Neuronal stem cell (in vitro differentiated cells): Measurements from ENCODE around the gene ACAA1.

Experiments
- DNase-seq: peaks from one replicate; pipeline ENCODE4 v3.0.0-alpha.2; 2013; ENCODE audit warnings: low spot score
- H2AFZ ChIP-seq: one replicate; pipeline ENCODE4 v1.6.1; 2013; ENCODE audit warnings: mild to moderate bottlenecking, low read length, inconsistent platforms
- H2AK5ac ChIP-seq: 2 replicates; pipeline ENCODE4 v1.6.1; 2013; ENCODE audit warnings: low read depth, mild to moderate bottlenecking, inconsistent platforms, low read length, moderate library complexity, mixed read lengths
- H2BK120ac ChIP-seq: 2 replicates; pipeline ENCODE4 v1.6.1; 2013; ENCODE audit warnings: low read depth, mild to moderate bottlenecking, inconsistent platforms, low read length, moderate library complexity, mixed read lengths
- H2BK12ac ChIP-seq: one replicate; pipeline ENCODE4 v1.6.1; 2013; ENCODE audit warnings: low read length, inconsistent platforms
- H2BK15ac ChIP-seq: 2 replicates; pipeline ENCODE4 v1.6.1; 2013; ENCODE audit warnings: mild to moderate bottlenecking, low read length, inconsistent platforms, mixed read lengths
- H2BK5ac ChIP-seq: one replicate; pipeline ENCODE4 v1.6.1; 2013; ENCODE audit warnings: inconsistent platforms, mild to moderate bottlenecking, low read length, moderate library complexity
- H3K14ac ChIP-seq: one replicate; pipeline ENCODE4 v1.6.1; 2013; ENCODE audit warnings: low read length, inconsistent platforms
- H3K18ac ChIP-seq: 2 replicates; pipeline ENCODE4 v1.6.1; 2013; ENCODE audit warnings: low read length, inconsistent platforms
- H3K23ac ChIP-seq: 2 replicates; pipeline ENCODE4 v1.6.1; 2013; ENCODE audit warnings: low read depth, mild to moderate bottlenecking, mixed read lengths, low read length, inconsistent platforms; ENCODE audit not compliant: poor library complexity
- H3K27ac ChIP-seq: replicated peaks from 3 replicates; pipeline ENCODE4 v1.5.1; 2013; ENCODE audit warnings: low read length, inconsistent platforms
- H3K27me3 ChIP-seq, 3 experiments: 2 replicates each; pipeline ENCODE4 v1.6.1; 2013; ENCODE audit warnings: low read length in 3 of 3, mild to moderate bottlenecking in 2 of 3, inconsistent platforms in 1 of 3, low read depth in 1 of 3, mixed read lengths in 1 of 3, moderate library complexity in 1 of 3; ENCODE audit not compliant: control insufficient read depth in 3 of 3, insufficient read depth in 3 of 3
- H3K36me3 ChIP-seq, 2 donors: replicated peaks in 1 of 2; 2 replicates each; pipeline ENCODE4 v1.6.1; 2013; ENCODE audit warnings: low read length in 2 of 2; ENCODE audit not compliant: control insufficient read depth in 2 of 2, insufficient read depth in 2 of 2
- H3K4ac ChIP-seq: 2 replicates; pipeline ENCODE4 v1.6.1; 2013; ENCODE audit warnings: inconsistent platforms, mild to moderate bottlenecking, low read length, moderate library complexity
- H3K4me1 ChIP-seq, 2 donors: 1 replicate in 1 of 2; 2 replicates in 1 of 2; pipeline ENCODE4 v1.6.1; 2013; ENCODE audit warnings: low read length in 2 of 2, low read depth in 1 of 2; ENCODE audit not compliant: control insufficient read depth in 2 of 2, insufficient read depth in 1 of 2
- H3K4me2 ChIP-seq: one replicate; pipeline ENCODE4 v1.6.1; 2013; ENCODE audit warnings: mild to moderate bottlenecking, low read length, inconsistent platforms; ENCODE audit not compliant: insufficient read depth, poor library complexity, severe bottlenecking
- H3K4me3 ChIP-seq, 2 donors: 2 replicates each; pipeline ENCODE4 v1.5.1; 2013; ENCODE audit warnings: low read length in 2 of 2, mild to moderate bottlenecking in 2 of 2, inconsistent platforms in 1 of 2, moderate library complexity in 1 of 2
- H3K79me1 ChIP-seq: one replicate; pipeline ENCODE4 v1.6.1; 2013; ENCODE audit warnings: low read depth, mild to moderate bottlenecking, inconsistent platforms, low read length, moderate library complexity
- H3K9ac ChIP-seq: one replicate; pipeline ENCODE4 v1.6.1; 2013; ENCODE audit warnings: mild to moderate bottlenecking, low read depth, low read length, inconsistent platforms; ENCODE audit not compliant: poor library complexity
- H3K9me3 ChIP-seq, 2 donors: replicated peaks in 1 of 2; 2 replicates each; pipeline versions ENCODE3 to v1.6.1; 2013; ENCODE audit warnings: low read length in 2 of 2, mild to moderate bottlenecking in 2 of 2, inconsistent platforms in 1 of 2, low read depth in 1 of 2, mixed read lengths in 1 of 2, moderate library complexity in 1 of 2; ENCODE audit not compliant: control insufficient read depth in 2 of 2, insufficient read depth in 1 of 2
- H4K8ac ChIP-seq: one replicate; pipeline ENCODE4 v1.6.1; 2013; ENCODE audit warnings: low read depth, mild to moderate bottlenecking, inconsistent platforms, low read length, moderate library complexity
- H4K91ac ChIP-seq: one replicate; pipeline ENCODE4 v1.6.1; 2013; ENCODE audit warnings: low read length, low read depth, mild to moderate bottlenecking, inconsistent platforms; ENCODE audit not compliant: poor library complexity
- WGBS, 2 donors: extraction: QIAGEN DNeasy Blood & Tissue Kit; methylation state at CpG; one replicate each; pipeline ENCODE4 v1.1.7; 2013; ENCODE audit warnings: missing lambda C conversion rate in 2 of 2, mixed read lengths in 1 of 2; ENCODE audit not compliant: insufficient read length in 2 of 2, insufficient replicate concordance in 1 of 2; ENCODE audit errors: extremely low coverage in 2 of 2; 5-methylcytosine and 5-hydroxymethylcytosine counted together

Gene ACAA1

DNA sequence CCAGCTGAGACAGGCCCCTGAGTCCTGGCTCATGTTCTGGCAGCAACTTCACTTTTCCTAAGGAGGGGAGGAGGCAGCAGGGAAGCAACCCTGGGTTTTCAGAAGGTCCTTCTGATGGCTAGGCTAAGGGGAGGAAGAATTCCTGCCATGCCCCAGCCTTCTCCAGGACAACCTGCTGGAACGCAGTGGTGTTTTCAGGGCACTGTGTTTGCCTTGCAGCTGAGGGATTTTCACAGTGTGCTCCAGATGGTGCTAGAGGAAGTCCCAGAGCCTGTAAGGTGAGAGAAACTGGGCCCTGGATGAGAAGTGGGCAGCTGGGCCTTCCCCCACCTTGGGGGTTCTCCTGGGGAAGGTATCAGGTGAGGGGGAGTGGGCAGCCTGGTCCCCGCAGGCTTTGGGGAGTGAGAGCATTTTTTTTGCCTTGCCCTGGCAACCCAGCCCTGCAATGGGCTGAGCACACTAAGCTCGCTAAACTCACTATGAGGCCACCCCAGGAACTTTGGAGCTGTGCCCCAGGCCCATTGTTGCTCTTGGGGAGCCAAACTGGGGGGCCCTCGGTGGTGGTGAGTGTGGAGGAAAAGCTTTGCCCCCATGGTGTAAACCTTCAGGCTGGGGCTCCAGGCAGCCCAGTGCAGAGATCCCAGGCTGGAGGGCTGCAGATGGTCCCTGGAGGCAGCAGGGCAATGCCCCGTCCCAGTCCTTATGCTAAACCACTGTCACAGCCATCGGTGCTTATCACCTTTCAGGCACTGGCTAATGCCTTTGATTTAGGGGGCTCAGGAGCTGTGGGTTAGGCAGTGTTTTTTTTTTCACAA, 41.1 kb downstream of the ACAA1 start:
- Histone ChIP-seq H4K91ac (peak overlapping the region; percentile 39), H4K8ac (no peak overlapping the region), H3K14ac (no peak overlapping the region), H3K9me3 (no peaks in the 10 kb centered on the region), H3K79me1 (no peaks in the 10 kb centered on the region), H2AK5ac (no peak overlapping the region), H3K4me3 (no peak overlapping the region), H2BK120ac (peak overlapping the region; percentile 49), H3K27ac (no peak overlapping the region), H3K18ac (peak overlapping the region; percentile 40), H3K27me3 (peaks cover 0 to 4% (median 0%) of the 10 kb centered on the region in 3 experiments), H3K4me2 (no peak overlapping the region), H3K36me3 (no peaks in the 10 kb centered on the region), H3K23ac (no peak overlapping the region), H2AFZ (peak overlapping the region; percentile 13), H3K4ac (no peak overlapping the region), H3K4me1 (peaks cover 15 to 17% of the 10 kb centered on the region in 2 donors), H3K9ac (no peak overlapping the region), H2BK12ac (no peak overlapping the region), H2BK15ac (peak overlapping the region; percentile 87), H2BK5ac (no peak overlapping the region)
- no CpG with 5 or more reads among the region's 6 CpGs for WGBS, 2 donors
- no peak for DNase-seq

DNA sequence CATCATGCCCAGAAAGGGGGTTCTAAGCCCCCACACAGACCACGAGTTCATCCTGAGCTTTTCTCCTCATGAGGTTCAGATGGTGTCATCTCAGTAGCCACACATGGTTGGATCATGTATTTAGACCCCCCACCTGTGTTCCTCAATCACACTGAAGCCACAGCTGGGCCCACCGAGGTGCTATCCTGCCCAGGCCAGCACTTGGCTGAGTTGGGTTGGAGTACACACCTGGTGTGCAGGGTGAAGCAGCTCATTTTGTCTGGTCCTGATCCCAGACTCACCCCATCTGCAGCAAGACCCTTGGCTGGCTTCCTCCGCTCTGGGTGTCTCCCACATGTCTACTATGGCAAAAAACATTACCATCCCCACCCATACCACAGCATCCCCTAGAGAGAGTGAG, 41.9 kb downstream of the ACAA1 start:
- H3K18ac ChIP-seq, result peak overlapping the region; percentile 13
- H3K23ac ChIP-seq, result no peak overlapping the region
- H3K4me3 ChIP-seq, result no peak overlapping the region
- no peak overlapping the region for H2BK5ac ChIP-seq
- peaks cover 0 to 11% (median 0%) of the 10 kb centered on the region in 3 experiments for H3K27me3 ChIP-seq
- H3K27ac ChIP-seq, result no peak overlapping the region
- no peaks in the 10 kb centered on the region for H3K79me1 ChIP-seq
- H3K4me2 ChIP-seq, result no peak overlapping the region
- H3K4ac ChIP-seq, result no peak overlapping the region
- no peak overlapping the region for H2BK120ac ChIP-seq
- DNase-seq, result no peak
- H4K8ac ChIP-seq, result no peak overlapping the region
- H3K4me1 ChIP-seq, result peaks cover 13 to 14% of the 10 kb centered on the region in 2 donors
- H4K91ac ChIP-seq, result no peak overlapping the region
- H3K14ac ChIP-seq, result no peak overlapping the region
- H3K9me3 ChIP-seq, result no peaks in the 10 kb centered on the region
- no peak overlapping the region for H2BK12ac ChIP-seq
- no peak overlapping the region for H3K9ac ChIP-seq
- no peak overlapping the region for H2AFZ ChIP-seq
- no CpG with 5 or more reads among the region's 3 CpGs for WGBS, 2 donors
- peak overlapping the region; percentile 61 for H2AK5ac ChIP-seq
- H3K36me3 ChIP-seq, result no peaks in the 10 kb centered on the region
- H2BK15ac ChIP-seq, result no peak overlapping the region

DNA sequence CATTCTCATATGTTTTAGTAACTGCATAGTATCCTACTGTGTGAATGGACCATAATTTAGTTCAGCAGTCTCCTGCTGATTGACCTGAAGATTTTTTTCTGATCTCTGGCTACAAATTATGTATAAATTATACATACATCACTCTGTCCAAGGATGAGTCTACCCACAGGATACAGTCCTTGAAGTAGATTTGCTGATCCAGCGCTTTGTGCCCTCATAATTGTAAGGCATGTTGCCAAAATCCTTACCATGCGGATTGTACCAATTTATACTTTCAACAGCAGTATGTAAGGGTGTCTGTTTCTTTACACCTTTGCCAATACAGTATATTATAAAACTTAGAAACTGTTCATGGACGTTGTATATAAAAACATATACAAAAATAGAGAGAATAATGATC, 46.5 kb downstream of the ACAA1 start:
- Histone ChIP-seq H3K18ac (no peak overlapping the region), H3K9ac (no peak overlapping the region), H2AFZ (no peak overlapping the region), H4K91ac (no peak overlapping the region), H3K4me3 (no peak overlapping the region), H3K23ac (no peak overlapping the region), H3K4ac (no peak overlapping the region), H3K79me1 (no peaks in the 10 kb centered on the region), H2BK120ac (no peak overlapping the region), H3K14ac (no peak overlapping the region), H3K36me3 (no peaks in the 10 kb centered on the region), H3K4me2 (no peak overlapping the region), H2BK12ac (no peak overlapping the region), H2BK5ac (no peak overlapping the region), H2BK15ac (no peak overlapping the region), H2AK5ac (no peak overlapping the region), H4K8ac (no peak overlapping the region), H3K27me3 (peaks cover 0 to 11% (median 0%) of the 10 kb centered on the region in 3 experiments), H3K9me3 (no peaks in the 10 kb centered on the region), H3K4me1 (no peaks in the 10 kb centered on the region), H3K27ac (no peak overlapping the region)
- WGBS, 2 donors, result no CpG with 5 or more reads among the region's 3 CpGs
- no peak for DNase-seq

DNA sequence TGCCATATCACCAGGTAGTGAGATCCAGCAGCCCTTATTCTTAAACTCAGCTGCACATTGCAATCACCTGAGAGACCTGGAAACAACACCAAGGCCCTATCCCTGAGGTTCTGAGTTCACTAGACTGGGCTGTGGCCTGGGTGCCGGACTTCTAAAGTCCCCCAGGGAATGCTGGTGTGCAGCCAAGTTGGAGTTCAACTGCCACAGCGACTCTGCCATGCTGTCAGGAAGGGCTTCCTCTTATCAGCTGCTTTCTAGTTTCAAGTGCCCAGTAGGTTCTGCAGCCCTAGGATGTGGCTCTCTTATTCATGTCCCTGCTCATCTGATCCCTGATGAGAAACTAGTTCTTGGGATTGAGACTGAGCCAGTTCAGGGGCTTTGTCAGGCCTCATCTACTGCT, 47.8 kb downstream of the ACAA1 start:
- Histone ChIP-seq H2AK5ac (no peak overlapping the region), H3K9me3 (peaks cover 1 to 3% of the 10 kb centered on the region in 2 donors), H3K4ac (peak overlapping the region; percentile 15), H3K4me1 (no peaks in the 10 kb centered on the region), H3K14ac (no peak overlapping the region), H4K91ac (no peak overlapping the region), H3K27me3 (peaks cover 0 to 7% (median 0%) of the 10 kb centered on the region in 3 experiments), H2BK5ac (no peak overlapping the region), H3K18ac (no peak overlapping the region), H4K8ac (no peak overlapping the region), H3K9ac (no peak overlapping the region), H3K36me3 (no peaks in the 10 kb centered on the region), H2BK15ac (peak overlapping the region; percentile 65), H3K79me1 (no peaks in the 10 kb centered on the region), H3K23ac (no peak overlapping the region), H2BK120ac (no peak overlapping the region), H3K4me2 (no peak overlapping the region), H2BK12ac (no peak overlapping the region), H3K4me3 (no peak overlapping the region), H3K27ac (no peak overlapping the region), H2AFZ (no peak overlapping the region)
- WGBS, 2 donors, result no CpG with 5 or more reads among the region's 2 CpGs
- DNase-seq, result no peak
